ENCODE data around the gene RASSF1. TPM values are rescaled to one million over a fixed set of nuclear protein-coding genes. Genes with fewer than 3 reads are reported as not detected.

The RASSF1 gene, protein sequence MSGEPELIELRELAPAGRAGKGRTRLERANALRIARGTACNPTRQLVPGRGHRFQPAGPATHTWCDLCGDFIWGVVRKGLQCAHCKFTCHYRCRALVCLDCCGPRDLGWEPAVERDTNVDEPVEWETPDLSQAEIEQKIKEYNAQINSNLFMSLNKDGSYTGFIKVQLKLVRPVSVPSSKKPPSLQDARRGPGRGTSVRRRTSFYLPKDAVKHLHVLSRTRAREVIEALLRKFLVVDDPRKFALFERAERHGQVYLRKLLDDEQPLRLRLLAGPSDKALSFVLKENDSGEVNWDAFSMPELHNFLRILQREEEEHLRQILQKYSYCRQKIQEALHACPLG
- polyA plus RNA-seq (ENCODE audit: low read depth in 6 of 6): 100 to 1,000 TPM in 2 of 6 donors, 10 to 100 TPM in 4; 71.9 to 147 (median 89.9) TPM

DNA sequence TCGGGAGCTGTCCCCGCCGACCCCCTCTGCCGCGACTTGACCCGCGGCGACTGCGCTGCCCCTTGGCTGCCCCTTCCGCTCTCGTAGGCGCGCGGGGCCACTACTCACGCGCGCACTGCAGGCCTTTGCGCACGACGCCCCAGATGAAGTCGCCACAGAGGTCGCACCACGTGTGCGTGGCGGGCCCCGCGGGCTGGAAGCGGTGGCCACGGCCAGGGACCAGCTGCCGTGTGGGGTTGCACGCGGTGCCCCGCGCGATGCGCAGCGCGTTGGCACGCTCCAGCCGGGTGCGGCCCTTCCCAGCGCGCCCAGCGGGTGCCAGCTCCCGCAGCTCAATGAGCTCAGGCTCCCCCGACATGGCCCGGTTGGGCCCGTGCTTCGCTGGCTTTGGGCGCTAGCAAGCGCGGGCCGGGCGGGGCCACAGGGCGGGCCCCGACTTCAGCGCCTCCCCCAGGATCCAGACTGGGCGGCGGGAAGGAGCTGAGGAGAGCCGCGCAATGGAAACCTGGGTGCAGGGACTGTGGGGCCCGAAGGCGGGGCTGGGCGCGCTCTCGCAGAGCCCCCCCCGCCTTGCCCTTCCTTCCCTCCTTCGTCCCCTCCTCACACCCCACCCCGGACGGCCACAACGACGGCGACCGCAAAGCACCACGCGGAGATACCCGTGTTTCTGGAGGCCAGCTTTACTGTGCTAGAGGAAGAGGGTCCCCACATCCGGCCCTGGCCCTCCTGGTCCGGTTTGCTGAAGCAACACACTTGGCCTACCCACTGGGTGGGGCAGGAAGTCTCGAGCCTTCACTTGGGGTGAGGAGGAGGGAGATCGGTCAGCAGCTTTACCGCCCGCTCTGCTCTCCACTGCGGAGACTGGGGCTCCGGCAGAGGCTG lies at the start of gene RASSF1:
Gene RASSF1, minus strand, starts transcription at position 389 of the 882 bp plus-strand sequence. Its CDS starts 31 bp downstream, at position 358.
- Mint-ChIP-seq H3K27ac (peak within 1 kb of the TSS; percentile 58 to 99 (median 98)), H3K36me3 (no peaks in the 10 kb centered on the region), H3K27me3 (no peaks in the 10 kb centered on the region), H3K4me1 (peaks cover 37 to 59% (median 53%) of the 10 kb centered on the region in 3 donors), H3K4me3 (peak within 1 kb of the TSS; percentile 87 to 97 (median 94)), H3K9me3 (no peaks in the 10 kb centered on the region)
- DNase-seq (peak; percentile 50), ATAC-seq (ENCODE audit: low read depth in 2 of 2) (peak in 1 of 2 donors; percentile 4)

DNA sequence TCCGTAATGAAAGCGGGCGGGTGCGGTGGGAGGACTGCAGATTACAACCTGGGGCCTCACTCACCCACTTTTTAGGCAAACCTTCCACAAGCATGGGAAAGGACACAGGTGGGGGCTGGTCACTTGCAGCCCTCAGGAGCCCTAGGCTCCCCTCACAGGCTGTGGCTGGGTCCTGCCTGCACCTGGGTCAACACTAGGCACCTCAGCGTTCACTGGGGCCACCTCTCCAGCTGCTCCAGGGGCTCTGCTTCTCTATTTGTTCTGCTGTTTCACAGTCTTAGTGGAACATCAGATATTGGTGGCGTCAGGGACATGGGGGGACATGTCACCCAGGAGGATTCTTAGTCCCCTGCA lies 48.8 kb upstream of the RASSF1 start:
- Mint-ChIP-seq H3K36me3 (no peaks in the 10 kb centered on the region), H3K9me3 (no peaks in the 10 kb centered on the region), H3K27me3 (peaks cover 0 to 24% (median 15%) of the 10 kb centered on the region in 3 donors), H3K27ac (no peak overlapping the region), H3K4me3 (no peak overlapping the region), H3K4me1 (peaks cover 0 to 2% (median 0%) of the 10 kb centered on the region in 3 donors)
- ATAC-seq (ENCODE audit: low read depth in 2 of 2) (no peak), DNase-seq (no peak)

DNA sequence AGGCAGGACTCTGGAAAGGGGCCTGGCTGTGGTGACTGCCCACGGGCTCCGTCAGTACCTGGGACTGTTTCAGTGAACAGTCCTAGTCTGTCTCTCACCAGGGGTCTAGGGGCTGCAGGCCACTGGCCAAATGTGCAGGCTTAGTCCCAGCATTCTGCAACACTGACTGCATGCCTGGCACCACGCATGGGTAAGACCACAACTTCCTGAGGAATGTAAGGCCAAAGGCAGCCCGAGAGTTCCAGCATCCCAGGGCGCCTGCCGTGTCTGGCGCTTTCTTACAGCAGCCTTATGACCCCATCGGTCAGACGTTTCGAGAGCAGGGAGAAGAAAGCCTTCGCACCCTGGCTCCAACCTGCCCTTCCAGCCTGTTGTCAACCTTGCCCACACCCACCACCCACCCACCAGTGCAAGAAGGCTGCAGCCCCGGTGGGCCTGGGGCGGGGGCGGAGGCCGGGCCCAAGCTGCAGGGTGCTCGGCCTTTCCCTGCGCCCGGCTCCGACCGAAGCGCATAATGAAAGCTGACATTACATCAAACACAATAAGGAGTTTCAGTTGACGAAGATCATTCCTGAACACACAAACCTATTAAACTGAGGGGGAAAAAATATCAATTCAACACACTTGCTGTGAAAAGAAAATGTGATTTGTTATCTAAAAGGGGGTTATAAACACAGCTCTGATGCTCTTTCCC lies 48.2 kb upstream of the RASSF1 start:
- Mint-ChIP-seq H3K4me1 (peaks cover 0 to 2% (median 0%) of the 10 kb centered on the region in 3 donors), H3K27ac (no peak overlapping the region), H3K36me3 (no peaks in the 10 kb centered on the region), H3K4me3 (no peak overlapping the region), H3K27me3 (peaks cover 0 to 24% (median 20%) of the 10 kb centered on the region in 3 donors), H3K9me3 (no peaks in the 10 kb centered on the region)
- DNase-seq (no peak), ATAC-seq (ENCODE audit: low read depth in 2 of 2) (no peak)

DNA sequence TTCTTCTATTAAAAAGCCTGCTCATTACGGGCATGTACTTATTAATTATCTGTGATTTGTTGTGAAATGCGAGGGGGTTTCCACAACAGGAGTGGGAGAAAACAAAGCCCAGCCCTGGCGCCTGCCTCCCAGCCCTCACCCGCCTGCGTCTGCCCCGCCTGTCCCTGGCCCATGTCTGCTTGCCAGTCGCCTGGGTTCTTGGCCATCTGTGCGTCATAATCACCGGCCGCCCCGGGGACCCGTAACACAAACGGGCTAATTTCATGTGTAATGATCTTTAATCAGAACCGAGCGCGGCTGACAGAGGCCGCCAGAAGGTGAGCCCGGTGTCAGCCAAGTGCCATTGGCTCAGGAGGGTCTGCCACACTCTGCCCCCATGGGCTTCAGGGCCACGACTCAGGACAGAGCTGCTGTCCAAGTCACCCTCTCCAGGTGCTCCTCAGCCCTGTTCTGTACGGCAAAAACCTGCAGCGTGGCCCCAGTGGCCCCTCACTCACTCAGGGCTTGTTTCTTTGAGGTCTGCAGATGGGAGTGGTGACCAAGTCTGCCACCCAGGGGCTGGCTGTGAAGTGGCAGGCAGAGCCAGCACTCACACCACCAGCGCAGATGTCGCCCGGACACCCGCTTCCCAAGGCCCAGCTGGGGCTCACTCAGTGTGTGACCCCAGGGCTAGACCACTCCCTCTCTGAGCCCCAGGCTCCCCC lies 47.5 kb upstream of the RASSF1 start:
- no peak overlapping the region for H3K4me3 Mint-ChIP-seq
- H3K4me1 Mint-ChIP-seq: peaks cover 0 to 2% (median 0%) of the 10 kb centered on the region in 3 donors
- no peaks in the 10 kb centered on the region for H3K36me3 Mint-ChIP-seq
- no peak overlapping the region for H3K27ac Mint-ChIP-seq
- DNase-seq (no peak), ATAC-seq (ENCODE audit: low read depth in 2 of 2) (no peak)
- H3K27me3 Mint-ChIP-seq: peaks cover 0 to 24% (median 23%) of the 10 kb centered on the region in 3 donors
- no peaks in the 10 kb centered on the region for H3K9me3 Mint-ChIP-seq

DNA sequence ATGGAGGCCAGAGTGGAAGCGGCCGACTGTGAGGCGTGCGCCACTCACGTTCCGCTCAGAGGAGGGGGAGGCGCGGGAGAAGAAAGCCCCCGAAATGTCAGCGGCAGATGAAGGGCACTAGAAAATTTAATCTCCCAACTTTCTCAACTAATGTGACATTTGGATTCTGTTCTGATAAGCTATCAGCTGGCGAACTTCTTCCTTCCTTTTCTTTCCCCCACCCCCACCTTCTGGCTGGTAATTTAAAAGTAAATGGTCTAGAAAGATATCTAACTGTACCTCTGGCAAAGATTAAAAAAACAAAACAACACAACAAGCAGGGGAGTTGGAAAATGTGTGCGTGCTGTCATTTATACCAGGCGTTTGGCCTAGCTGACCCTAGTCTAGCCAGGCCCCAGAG lies 45.1 kb upstream of the RASSF1 start:
- DNase-seq: no peak
- no peak overlapping the region for H3K27ac Mint-ChIP-seq
- peaks cover 0 to 23% (median 18%) of the 10 kb centered on the region in 3 donors for H3K27me3 Mint-ChIP-seq
- no peaks in the 10 kb centered on the region for H3K4me1 Mint-ChIP-seq
- H3K36me3 Mint-ChIP-seq: no peaks in the 10 kb centered on the region
- no peak overlapping the region for H3K4me3 Mint-ChIP-seq
- ATAC-seq (ENCODE audit: low read depth in 2 of 2): no peak
- H3K9me3 Mint-ChIP-seq: no peaks in the 10 kb centered on the region

DNA sequence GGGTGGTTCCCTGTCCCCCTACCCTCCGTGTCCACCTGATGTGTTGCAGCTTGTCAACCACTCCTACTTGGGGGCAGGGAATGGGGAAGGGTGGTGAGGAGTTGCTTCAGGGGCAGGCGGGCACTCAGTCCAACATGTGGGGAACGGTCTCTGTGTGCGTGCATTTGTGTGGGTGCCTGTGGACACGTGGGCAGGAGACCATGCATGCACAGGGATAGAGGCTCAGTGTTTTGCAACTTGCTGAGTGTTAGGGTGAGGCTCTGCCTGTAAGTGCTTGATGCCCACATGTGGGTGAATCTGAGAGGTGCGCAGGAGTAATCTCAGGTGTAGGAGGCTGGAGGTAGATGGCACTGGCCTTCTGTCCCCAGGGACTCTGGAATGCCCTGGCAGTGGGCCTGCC lies 43.1 kb upstream of the RASSF1 start:
- Mint-ChIP-seq H3K27ac (no peak overlapping the region), H3K27me3 (peaks cover 0 to 39% (median 18%) of the 10 kb centered on the region in 3 donors), H3K4me3 (no peak overlapping the region)

DNA sequence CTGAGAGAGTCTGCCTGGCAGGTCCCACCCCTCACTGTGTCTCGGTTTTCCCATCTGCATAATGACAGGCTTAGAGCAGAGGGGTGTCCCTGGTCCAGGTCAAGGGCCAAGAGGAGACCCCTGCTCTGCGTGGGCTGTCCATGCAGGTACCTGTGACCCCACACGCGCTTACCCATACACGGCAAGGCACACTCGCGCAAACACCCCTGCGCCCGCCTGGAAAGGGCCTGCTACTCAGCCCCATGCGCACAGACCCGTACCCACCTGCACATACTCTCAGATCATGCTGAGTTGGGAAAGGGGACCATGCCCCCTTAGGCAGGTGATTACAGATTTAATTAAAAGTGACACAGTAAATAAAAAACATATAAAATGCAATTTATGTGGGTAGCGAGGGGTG lies 42.1 kb upstream of the RASSF1 start:
- ATAC-seq (ENCODE audit: low read depth in 2 of 2) (no peak), DNase-seq (no peak)
- Mint-ChIP-seq H3K9me3 (no peaks in the 10 kb centered on the region), H3K4me3 (no peak overlapping the region), H3K27ac (no peak overlapping the region), H3K36me3 (no peaks in the 10 kb centered on the region), H3K4me1 (peaks cover 0 to 3% (median 0%) of the 10 kb centered on the region in 3 donors), H3K27me3 (peaks cover 0 to 46% (median 25%) of the 10 kb centered on the region in 3 donors)

More for the DNA sequence above, 43.1 kb upstream of the RASSF1 start:
- ATAC-seq (ENCODE audit: low read depth in 2 of 2) (no peak), DNase-seq (no peak)
- no peaks in the 10 kb centered on the region for H3K36me3 Mint-ChIP-seq
- H3K4me1 Mint-ChIP-seq: no peaks in the 10 kb centered on the region
- H3K9me3 Mint-ChIP-seq: no peaks in the 10 kb centered on the region

DNA sequence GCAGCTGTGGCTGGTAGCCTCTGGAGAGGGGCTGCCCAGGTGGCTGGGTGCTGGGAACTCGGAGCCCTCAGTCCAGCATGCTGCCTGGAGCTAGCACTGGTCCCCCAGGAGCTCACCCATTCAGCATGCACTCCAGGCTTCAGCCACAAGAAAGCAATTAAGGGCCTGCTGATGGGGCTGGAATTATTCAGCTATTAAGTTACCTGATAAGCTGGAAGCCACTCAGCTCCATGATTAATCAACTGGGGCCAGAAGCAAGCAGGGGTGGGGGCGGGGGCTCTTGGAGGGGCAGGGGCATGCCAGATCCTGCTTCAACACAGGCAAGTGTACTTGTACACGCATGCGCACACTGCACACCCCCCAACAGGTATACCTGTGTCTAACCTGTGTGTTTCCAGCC lies 40.7 kb upstream of the RASSF1 start:
- no peak for DNase-seq
- H3K9me3 Mint-ChIP-seq: no peaks in the 10 kb centered on the region
- H3K4me1 Mint-ChIP-seq: peaks cover 0 to 3% (median 0%) of the 10 kb centered on the region in 3 donors
- no peaks in the 10 kb centered on the region for H3K36me3 Mint-ChIP-seq
- H3K27ac Mint-ChIP-seq: no peak overlapping the region
- ATAC-seq (ENCODE audit: low read depth in 2 of 2): no peak
- no peak overlapping the region for H3K4me3 Mint-ChIP-seq
- peaks cover 0 to 46% (median 19%) of the 10 kb centered on the region in 3 donors for H3K27me3 Mint-ChIP-seq

DNA sequence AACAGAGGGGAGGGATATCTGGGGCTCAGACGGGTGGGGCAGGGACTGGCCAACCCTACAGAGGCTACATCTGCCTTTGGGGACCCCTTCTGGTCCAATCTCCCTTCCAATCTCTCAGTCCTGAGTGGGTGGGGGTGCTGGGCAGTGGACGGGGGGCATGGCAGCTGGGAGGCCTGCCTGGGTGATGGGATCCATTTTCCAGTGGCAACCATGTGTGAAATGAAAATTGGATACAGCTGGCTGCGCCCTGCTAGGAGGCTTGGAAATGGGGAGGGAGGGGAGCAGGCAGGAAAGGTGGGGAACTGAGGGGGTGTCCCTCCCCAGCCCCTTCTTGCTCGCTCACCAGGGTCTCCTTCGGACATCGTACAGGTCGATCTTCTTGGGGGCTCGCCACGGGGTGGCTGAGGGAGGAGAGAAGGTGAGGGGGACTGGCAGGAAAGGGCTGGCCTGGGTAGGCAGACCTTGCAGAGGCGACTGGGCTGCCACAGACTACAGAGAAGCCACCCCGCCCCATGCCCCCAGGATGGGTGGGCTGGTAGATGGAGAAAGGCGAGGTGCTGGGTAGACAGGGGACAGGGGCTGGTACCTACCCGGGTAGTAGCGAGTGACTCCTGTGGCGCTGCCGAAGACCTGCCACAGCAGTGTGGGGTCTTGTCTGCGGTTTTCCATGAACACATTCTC lies 39.9 kb upstream of the RASSF1 start:
- no peak overlapping the region for H3K4me3 Mint-ChIP-seq
- peaks cover 0 to 3% (median 0%) of the 10 kb centered on the region in 3 donors for H3K4me1 Mint-ChIP-seq
- no peak overlapping the region for H3K27ac Mint-ChIP-seq
- DNase-seq: no peak
- no peaks in the 10 kb centered on the region for H3K36me3 Mint-ChIP-seq
- ATAC-seq (ENCODE audit: low read depth in 2 of 2): no peak
- no peaks in the 10 kb centered on the region for H3K9me3 Mint-ChIP-seq
- peaks cover 0 to 43% (median 18%) of the 10 kb centered on the region in 3 donors for H3K27me3 Mint-ChIP-seq

DNA sequence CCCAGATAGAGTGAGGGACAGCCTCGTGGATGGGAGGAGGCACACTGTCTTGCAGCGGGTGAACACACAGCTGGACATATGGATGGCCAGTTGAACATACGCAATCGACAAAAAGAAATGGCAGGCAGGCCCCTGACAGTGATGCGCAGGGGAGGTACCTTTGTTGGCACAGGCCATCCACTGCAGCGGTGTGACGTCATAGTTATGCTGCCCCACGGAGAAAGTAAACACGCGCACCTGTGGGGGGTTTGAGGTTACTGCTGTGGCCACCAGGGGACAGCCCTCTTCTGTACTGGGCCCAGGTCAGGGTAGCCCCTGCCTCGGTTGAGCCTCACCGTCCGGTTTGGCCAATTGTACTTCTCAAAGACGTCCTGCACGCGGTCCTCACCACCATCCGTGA lies 38.1 kb upstream of the RASSF1 start:
- H3K27ac Mint-ChIP-seq: no peak overlapping the region

DNA sequence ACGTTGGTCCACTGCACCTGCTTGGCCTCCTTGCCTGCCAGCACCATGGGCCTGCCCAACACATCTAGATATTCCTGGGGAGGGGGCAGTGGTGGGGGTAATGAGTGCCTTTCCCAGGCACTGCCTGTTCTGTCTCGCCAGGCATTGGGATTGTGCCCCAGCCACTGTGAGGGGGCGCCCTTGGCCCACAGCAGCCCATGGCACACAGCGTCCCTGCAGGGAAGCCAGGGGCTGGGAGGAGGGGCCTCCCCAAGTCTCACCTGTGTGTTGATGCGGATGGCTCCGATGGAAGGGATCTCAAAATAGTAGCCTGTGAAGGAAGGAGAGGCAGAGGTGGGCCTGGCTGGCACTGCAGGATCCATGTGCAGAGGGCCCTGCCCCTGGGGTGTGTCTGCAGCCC lies 37.4 kb upstream of the RASSF1 start:
- Mint-ChIP-seq H3K27me3 (peaks cover 0 to 33% (median 14%) of the 10 kb centered on the region in 3 donors), H3K4me3 (no peak overlapping the region), H3K9me3 (no peaks in the 10 kb centered on the region), H3K4me1 (peaks cover 0 to 8% (median 5%) of the 10 kb centered on the region in 3 donors), H3K27ac (no peak overlapping the region), H3K36me3 (no peaks in the 10 kb centered on the region)
- no peak for DNase-seq
- no peak for ATAC-seq (ENCODE audit: low read depth in 2 of 2)

More for the DNA sequence above, 38.1 kb upstream of the RASSF1 start:
- Mint-ChIP-seq H3K4me3 (peak overlapping the region in 1 of 8 donors; percentile 22), H3K9me3 (no peaks in the 10 kb centered on the region), H3K27me3 (peaks cover 0 to 27% (median 9%) of the 10 kb centered on the region in 3 donors), H3K4me1 (peaks cover 0 to 4% (median under 1%) of the 10 kb centered on the region in 3 donors), H3K36me3 (no peaks in the 10 kb centered on the region)
- no peak for ATAC-seq (ENCODE audit: low read depth in 2 of 2)
- no peak for DNase-seq

DNA sequence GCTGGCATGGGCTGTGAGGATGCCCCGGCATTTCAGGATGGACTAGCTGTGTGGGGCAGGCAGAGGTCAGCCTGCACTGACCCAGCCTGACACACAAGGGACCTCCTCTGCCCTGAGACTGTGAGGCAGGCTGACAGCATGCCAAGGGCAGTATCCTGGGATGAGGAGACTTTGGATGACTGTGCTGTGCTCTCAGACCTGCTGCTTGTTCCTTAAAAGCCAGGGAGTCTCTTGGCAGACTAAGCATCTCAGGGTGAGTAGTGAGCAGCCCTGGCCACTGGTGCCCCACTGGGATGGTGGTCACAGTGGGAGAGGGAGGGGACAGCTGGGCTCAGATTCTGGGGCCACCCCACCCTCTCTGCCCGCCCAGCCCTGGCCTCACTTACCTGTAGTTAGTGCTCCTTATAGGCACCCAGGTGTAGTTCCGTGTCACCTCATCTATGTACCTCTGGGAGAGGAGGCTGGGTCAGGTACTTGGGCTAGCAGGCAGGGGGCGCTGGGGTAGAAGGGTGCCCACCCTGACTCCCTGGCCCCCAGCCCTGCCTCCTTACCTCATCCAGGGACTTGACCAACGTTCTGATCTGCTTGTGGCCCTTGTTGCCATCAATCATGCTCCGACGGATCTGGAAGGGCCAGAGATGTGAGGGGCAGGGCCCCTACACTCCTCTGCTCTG lies 34.8 kb upstream of the RASSF1 start:
- peaks cover 4 to 47% (median 38%) of the 10 kb centered on the region in 3 donors for H3K27me3 Mint-ChIP-seq
- ATAC-seq (ENCODE audit: low read depth in 2 of 2) (peak; percentile 20 to 42), DNase-seq (no peak)
- H3K36me3 Mint-ChIP-seq: no peaks in the 10 kb centered on the region
- no peaks in the 10 kb centered on the region for H3K9me3 Mint-ChIP-seq
- no peak overlapping the region for H3K4me3 Mint-ChIP-seq
- peak overlapping the region in 1 of 6 donors; percentile 29 for H3K27ac Mint-ChIP-seq
- peaks cover 0 to 13% (median 11%) of the 10 kb centered on the region in 3 donors for H3K4me1 Mint-ChIP-seq
